Fibroblast of skin of abdomen (primary cell): ENCODE data around the gene B4GALNT4.
A peak's percentile ranks its signal among the peaks of the same experiment; 100 is the strongest.
"Not testable (repeated sequence)": the region's sequence is repeated elsewhere in the genome, so short reads cannot be mapped to it uniquely, and the experiment has no call there.

Experiments
- DNase-seq: peaks from one replicate; pipeline ENCODE4 v3.0.0-alpha.2; 2013

B4GALNT4 gene

GRCh38 chr11:394034-394857 is 24.9 kb downstream of the B4GALNT4 start, which contains the start of gene PKP3:
Gene PKP3, plus strand, starts transcription at chr11:394209. Its CDS starts 84 bp downstream, at chr11:394293.
- DNase-seq: peak; percentile 35

GRCh38 chr11:394858-395655 is 25.8 kb downstream of the B4GALNT4 start:
- no peak for DNase-seq

- no peak for DNase-seq
These were observed 26.6 kb downstream of the B4GALNT4 start for GRCh38 chr11:395866-396265.

- DNase-seq: no peak
These were observed 27.2 kb downstream of the B4GALNT4 start for GRCh38 chr11:396511-396947.

- DNase-seq: peak; percentile 60
These were observed 27.7 kb downstream of the B4GALNT4 start for GRCh38 chr11:396948-397548.

GRCh38 chr11:398826-399225 is 29.5 kb downstream of the B4GALNT4 start:
- peak; percentile 22 for DNase-seq

GRCh38 chr11:399731-400211 is 30.5 kb downstream of the B4GALNT4 start:
- no peak for DNase-seq

- no peak for DNase-seq
These were observed 31.0 kb downstream of the B4GALNT4 start for GRCh38 chr11:400241-400689.

GRCh38 chr11:401196-401595 is 31.9 kb downstream of the B4GALNT4 start:
- not testable (repeated sequence) for DNase-seq

- no peak for DNase-seq
These were observed 33.9 kb downstream of the B4GALNT4 start for GRCh38 chr11:403021-403760.

- no peak for DNase-seq
These were observed 34.6 kb downstream of the B4GALNT4 start for GRCh38 chr11:403761-404431.

GRCh38 chr11:404551-405264 is 35.4 kb downstream of the B4GALNT4 start:
- no peak for DNase-seq

- DNase-seq: no peak
These were observed 36.1 kb downstream of the B4GALNT4 start for GRCh38 chr11:405323-405953.

- DNase-seq: no peak
These were observed 36.9 kb downstream of the B4GALNT4 start for GRCh38 chr11:405954-406795.

- peak; percentile 86 for DNase-seq
These were observed 37.7 kb downstream of the B4GALNT4 start for GRCh38 chr11:406796-407650.

GRCh38 chr11:407651-408123 is 38.4 kb downstream of the B4GALNT4 start:
- no peak for DNase-seq

- DNase-seq: no peak
These were observed 39.1 kb downstream of the B4GALNT4 start for GRCh38 chr11:408154-409007.
